DND-41 (cell line): ENCODE results near the gene PRG2.

Source experiments
- ATAC-seq: fragments of 200-7000 bp; cut with Tn5 transposase; 3 replicates; pipeline ENCODE4 v1.9.1; 2021; ENCODE audit warnings: low read depth; ENCODE audit not compliant: insufficient read depth
- DNase-seq: peaks from one replicate; pipeline ENCODE4 v3.0.0-alpha.2; 2020
- H2AFZ ChIP-seq: 2 replicates; pipeline ENCODE4 v1.6.0; 2012; ENCODE audit warnings: low read depth, low read length
- H3K27ac ChIP-seq: 2 replicates; pipeline ENCODE4 v1.5.1; 2012; ENCODE audit warnings: low read length, inconsistent platforms
- H3K27me3 ChIP-seq: fragments of 200-600 bp; sonication (generic); 2 replicates; pipeline ENCODE4 v1.6.0; 2012; ENCODE audit warnings: low read length, mild to moderate bottlenecking, inconsistent platforms; ENCODE audit not compliant: insufficient read depth, poor library complexity
- H3K36me3 ChIP-seq: 2 replicates; pipeline ENCODE4 v1.5.1; 2012; ENCODE audit warnings: low read length, inconsistent platforms; ENCODE audit not compliant: insufficient read depth
- H3K4me1 ChIP-seq: 2 replicates; pipeline ENCODE4 v1.5.1; 2012; ENCODE audit warnings: mild to moderate bottlenecking, low read length; ENCODE audit not compliant: insufficient read depth
- H3K4me2 ChIP-seq: 2 replicates; pipeline ENCODE4 v1.6.0; 2012; ENCODE audit warnings: mild to moderate bottlenecking, moderate library complexity, low read length, inconsistent platforms; ENCODE audit not compliant: insufficient read depth
- H3K4me3 ChIP-seq, 2 experiments: fragments of 200-600 bp in 1 of 2; shearing (Covaris generic) in 1 of 2; 2 replicates each; pipeline ENCODE4 v1.5.1; 2012 to 2016; ENCODE audit warnings: inconsistent platforms in 2 of 2, low read length in 2 of 2, mild to moderate bottlenecking in 2 of 2, low read depth in 1 of 2, moderate library complexity in 1 of 2
- H3K79me2 ChIP-seq: 2 replicates; pipeline ENCODE4 v1.6.0; 2012; ENCODE audit warnings: low read length, inconsistent platforms; ENCODE audit not compliant: insufficient read depth
- H3K9ac ChIP-seq: 2 replicates; pipeline ENCODE4 v1.6.0; 2012; ENCODE audit warnings: low read depth, mild to moderate bottlenecking, inconsistent platforms, low read length, moderate library complexity
- H3K9me3 ChIP-seq: 2 replicates; pipeline ENCODE4 v1.5.1; 2012; ENCODE audit warnings: low read length, moderate library complexity, mild to moderate bottlenecking, inconsistent platforms; ENCODE audit not compliant: insufficient read depth, severe bottlenecking
- H4K20me1 ChIP-seq: 2 replicates; pipeline ENCODE4 v1.6.0; 2012; ENCODE audit warnings: low read length; ENCODE audit not compliant: insufficient read depth
- CTCF ChIP-seq: IDR thresholded peaks from 2 replicates; pipeline ENCODE4 v1.5.1; 2012; ENCODE audit warnings: borderline replicate concordance, low read length, moderate library complexity, mild to moderate bottlenecking; ENCODE audit not compliant: poor library complexity, severe bottlenecking; ENCODE audit errors: extremely low read depth
- EZH2 ChIP-seq: IDR thresholded peaks from 3 replicates; pipeline ENCODE4 v1.6.1; 2012; ENCODE audit warnings: borderline replicate concordance, low read depth, mild to moderate bottlenecking, moderate library complexity, low read length, inconsistent platforms; ENCODE audit not compliant: severe bottlenecking

PRG2 gene

GRCh38 chr11:57378186-57378585, 12.3 kb downstream of the PRG2 start:
- Histone ChIP-seq H3K9me3 (no peaks in the 10 kb centered on the region), H4K20me1 (no peaks in the 10 kb centered on the region; the same call in 1 of the 2 replicates), H3K36me3 (no peaks in the 10 kb centered on the region), H3K4me2 (no peak overlapping the region), H3K4me3 (no peak overlapping the region), H3K9ac (no peak overlapping the region), H3K4me1 (no peaks in the 10 kb centered on the region), H2AFZ (no peak overlapping the region), H3K27me3 (no peaks in the 10 kb centered on the region), H3K27ac (no peak overlapping the region), H3K79me2 (no peaks in the 10 kb centered on the region)
- no peak for TF ChIP-seq CTCF
- TF ChIP-seq EZH2, result no peak
- DNase-seq (no peak), ATAC-seq (no peak)

GRCh38 chr11:57377107-57377506, 13.3 kb downstream of the PRG2 start:
- no peaks in the 10 kb centered on the region for H3K79me2 ChIP-seq
- no peaks in the 10 kb centered on the region; the same call in 1 of the 2 replicates for H4K20me1 ChIP-seq
- TF ChIP-seq CTCF (no peak), EZH2 (no peak)
- DNase-seq, result no peak
- no peaks in the 10 kb centered on the region for H3K4me1 ChIP-seq
- no peak overlapping the region for H2AFZ ChIP-seq
- no peak overlapping the region for H3K9ac ChIP-seq
- ATAC-seq, result no peak
- H3K4me2 ChIP-seq, result no peak overlapping the region
- H3K9me3 ChIP-seq, result no peaks in the 10 kb centered on the region
- no peak overlapping the region for H3K27ac ChIP-seq
- no peak overlapping the region for H3K4me3 ChIP-seq
- H3K27me3 ChIP-seq, result no peaks in the 10 kb centered on the region
- no peaks in the 10 kb centered on the region for H3K36me3 ChIP-seq

- H3K36me3 ChIP-seq, result no peaks in the 10 kb centered on the region
- no peak overlapping the region for H3K4me3 ChIP-seq
- no peak overlapping the region for H3K27ac ChIP-seq
- H3K9me3 ChIP-seq, result no peaks in the 10 kb centered on the region
- H3K4me2 ChIP-seq, result no peak overlapping the region
- no peak for ATAC-seq
- H3K4me1 ChIP-seq, result no peaks in the 10 kb centered on the region
- no peak for DNase-seq
- no peak overlapping the region for H2AFZ ChIP-seq
- H3K79me2 ChIP-seq, result no peaks in the 10 kb centered on the region
- H3K9ac ChIP-seq, result no peak overlapping the region
- H4K20me1 ChIP-seq, result no peaks in the 10 kb centered on the region; the same call in 1 of the 2 replicates
- TF ChIP-seq EZH2, result no peak
- TF ChIP-seq CTCF, result no peak
- H3K27me3 ChIP-seq, result no peaks in the 10 kb centered on the region
Measured at GRCh38 chr11:57376095-57377090, 14.1 kb downstream of the PRG2 start.
